ENCODE data around the gene AVL9.

DNA sequence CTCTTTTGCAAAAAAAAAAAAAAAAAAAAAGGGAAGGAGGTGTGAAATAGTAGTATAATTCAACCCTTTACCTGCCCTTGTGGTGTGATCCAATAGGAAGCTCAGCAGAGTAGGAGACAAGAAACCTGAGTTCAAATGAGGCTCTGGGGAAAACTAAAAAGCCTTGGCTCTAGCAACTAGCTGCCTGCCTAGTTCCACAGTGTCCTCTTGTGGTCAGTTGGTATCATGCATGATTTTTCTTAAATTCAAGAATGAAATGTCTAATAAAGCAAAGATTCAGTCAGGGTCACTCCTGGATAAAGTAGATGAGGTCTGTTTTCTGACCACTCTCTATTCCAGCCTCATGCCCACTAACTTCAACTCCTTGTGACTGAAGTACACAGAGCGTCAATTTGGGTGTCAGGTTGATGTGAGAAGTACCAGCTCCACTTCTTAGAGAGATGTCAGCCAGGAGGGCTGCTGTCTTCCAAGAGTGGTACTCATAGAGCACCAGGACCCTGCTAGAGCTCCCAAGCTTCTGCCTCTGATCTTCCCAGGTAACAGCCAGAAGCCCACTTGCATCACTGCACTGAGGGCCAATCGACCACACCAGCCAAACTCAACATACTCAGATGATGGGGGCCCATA lies 15.6 kb upstream of the AVL9 start:
- TF ChIP-seq, protein P1, sequence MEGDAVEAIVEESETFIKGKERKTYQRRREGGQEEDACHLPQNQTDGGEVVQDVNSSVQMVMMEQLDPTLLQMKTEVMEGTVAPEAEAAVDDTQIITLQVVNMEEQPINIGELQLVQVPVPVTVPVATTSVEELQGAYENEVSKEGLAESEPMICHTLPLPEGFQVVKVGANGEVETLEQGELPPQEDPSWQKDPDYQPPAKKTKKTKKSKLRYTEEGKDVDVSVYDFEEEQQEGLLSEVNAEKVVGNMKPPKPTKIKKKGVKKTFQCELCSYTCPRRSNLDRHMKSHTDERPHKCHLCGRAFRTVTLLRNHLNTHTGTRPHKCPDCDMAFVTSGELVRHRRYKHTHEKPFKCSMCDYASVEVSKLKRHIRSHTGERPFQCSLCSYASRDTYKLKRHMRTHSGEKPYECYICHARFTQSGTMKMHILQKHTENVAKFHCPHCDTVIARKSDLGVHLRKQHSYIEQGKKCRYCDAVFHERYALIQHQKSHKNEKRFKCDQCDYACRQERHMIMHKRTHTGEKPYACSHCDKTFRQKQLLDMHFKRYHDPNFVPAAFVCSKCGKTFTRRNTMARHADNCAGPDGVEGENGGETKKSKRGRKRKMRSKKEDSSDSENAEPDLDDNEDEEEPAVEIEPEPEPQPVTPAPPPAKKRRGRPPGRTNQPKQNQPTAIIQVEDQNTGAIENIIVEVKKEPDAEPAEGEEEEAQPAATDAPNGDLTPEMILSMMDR (IDR thresholded peaks at IDR 0.05), result peak in 4 of 6 experiments; percentile 25 to 59 (median 40)
- TF ChIP-seq POLR2A (IDR thresholded peaks at IDR 0.05), result no peak
